Gastroesophageal sphincter (tissue), 4 donors: Measurements from ENCODE around the gene ZNF74. TPM values are rescaled to one million over a fixed set of nuclear protein-coding genes. Genes with fewer than 3 reads are reported as not detected.
"Not testable (repeated sequence)": the region's sequence is repeated elsewhere in the genome, so short reads cannot be mapped to it uniquely, and the experiment has no call there.

Source experiments
- ATAC-seq: fragments of 150-250 bp; one replicate; pipeline ENCODE4 v1.9.1; 2016; ENCODE audit warnings: mild to moderate bottlenecking, moderate library complexity
- H3K27ac ChIP-seq, 4 donors: fragments of 200-600 bp; sonication (generic) in 3 of 4; 1 replicate in 3 of 4; 2 replicates in 1 of 4; pipeline ENCODE4 v1.5.1; 2016 to 2019
- H3K27me3 ChIP-seq: fragments of 200-600 bp; sonication (generic); one replicate; pipeline ENCODE4 v1.5.1; 2019
- H3K36me3 ChIP-seq, 2 donors: fragments of 200-600 bp; sonication (generic); one replicate each; pipeline ENCODE4 v1.5.1; 2019; ENCODE audit warnings: control low read depth in 1 of 2
- H3K4me1 ChIP-seq, 3 donors: fragments of 200-600 bp; sonication (generic); 1 replicate in 2 of 3; 2 replicates in 1 of 3; pipeline ENCODE4 v1.5.1; 2016 to 2019; ENCODE audit warnings: control low read depth in 2 of 3
- H3K4me3 ChIP-seq, 2 donors: fragments of 200-600 bp; sonication (generic); one replicate each; pipeline ENCODE4 v1.5.1; 2019; ENCODE audit warnings: mild to moderate bottlenecking in 1 of 2, moderate library complexity in 1 of 2
- H3K9me3 ChIP-seq, 3 donors: fragments of 200-600 bp; sonication (generic); one replicate each; pipeline ENCODE4 v1.5.1; 2017 to 2019; ENCODE audit warnings: control low read depth in 2 of 3
- WGBS, 2 donors: methylation state at CpG; one replicate each; pipeline ENCODE4 v1.1.5; 2018; ENCODE audit warnings: low coverage in 1 of 2; 5-methylcytosine and 5-hydroxymethylcytosine counted together
- total RNA-seq, 4 donors: library from RNA; depleted of rRNA; stranded (reverse); fragments of >200 nt; gene quantifications; one replicate each; pipeline ENCODE4 v1.1.0, GENCODE V29; 2016

The ZNF74 gene
- total RNA-seq, 4 donors from 2014 or later, result 8.6 to 19.9 (median 11.1) TPM

DNA sequence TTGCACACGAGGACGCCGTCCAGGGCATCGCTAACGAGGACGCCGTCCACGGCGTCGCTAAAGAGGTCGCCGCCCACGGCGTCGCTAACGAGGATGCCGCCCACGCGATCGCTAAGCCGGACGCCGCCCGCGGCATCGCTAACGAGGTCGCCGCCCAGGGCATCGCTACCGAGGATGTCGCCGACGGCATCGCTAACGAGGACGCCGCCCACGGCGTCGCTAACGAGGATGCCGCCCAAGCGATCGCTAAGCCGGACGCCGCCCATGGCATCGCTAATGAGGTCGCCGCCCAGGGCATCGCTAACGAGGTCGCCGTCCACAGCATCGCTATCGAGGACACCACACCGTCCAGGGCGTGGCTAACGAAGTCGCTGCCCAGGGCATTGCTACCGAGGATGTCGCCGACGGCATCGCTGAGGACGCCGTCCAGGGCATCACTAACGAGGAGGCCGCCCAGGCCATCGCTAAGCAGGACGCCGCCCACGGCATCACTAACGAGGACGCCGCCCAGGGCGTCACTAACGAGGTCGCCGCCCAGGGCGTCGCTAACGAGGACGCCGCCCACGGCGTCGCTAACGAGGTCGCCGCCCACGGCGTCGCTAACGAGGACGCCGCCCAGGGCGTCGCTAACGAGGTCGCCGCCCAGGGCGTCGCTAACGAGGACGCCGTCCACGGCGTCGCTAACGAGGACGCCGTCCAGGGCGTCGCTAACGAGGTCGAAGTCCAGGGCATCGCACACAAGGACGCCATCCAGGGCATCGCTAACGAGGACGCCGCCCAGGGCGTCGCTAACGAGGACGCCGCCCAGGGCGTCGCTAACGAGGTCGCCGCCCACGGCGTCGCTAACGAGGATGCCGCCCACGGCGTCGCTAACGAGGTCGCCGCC, 32.8 kb upstream of the ZNF74 start:
- not testable (repeated sequence) for H3K9me3 ChIP-seq, H3K4me3 ChIP-seq, H3K36me3 ChIP-seq, H3K27ac ChIP-seq, H3K4me1 ChIP-seq, H3K27me3 ChIP-seq, ATAC-seq
- 88% methylated on average over 6 of the region's 145 CpGs; no CpG with 5 or more reads in 1 of the 2 donors for WGBS, 2 donors

DNA sequence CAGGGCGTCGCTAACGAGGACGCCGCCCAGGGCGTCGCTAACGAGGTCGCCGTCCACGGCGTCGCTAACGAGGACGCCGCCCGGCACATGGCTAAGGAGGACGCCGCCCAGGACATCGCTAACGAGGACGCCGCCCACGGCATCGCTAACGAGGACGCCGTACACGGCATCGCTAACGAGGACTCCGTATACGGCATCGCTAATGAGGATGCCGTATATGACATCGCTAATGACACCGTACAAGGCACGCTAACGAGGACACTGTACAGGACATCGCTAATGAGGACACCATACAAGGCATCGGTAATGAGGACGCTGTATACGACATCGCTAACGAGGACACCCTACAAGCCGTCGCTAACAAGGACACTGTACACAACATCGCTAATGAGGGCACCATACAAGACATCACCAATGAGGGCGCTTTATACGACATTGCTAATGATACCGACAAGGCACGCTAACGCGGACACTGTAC, 32.2 kb upstream of the ZNF74 start:
- H3K36me3 ChIP-seq, H3K9me3 ChIP-seq, H3K27me3 ChIP-seq, H3K4me3 ChIP-seq, ATAC-seq, H3K4me1 ChIP-seq, H3K27ac ChIP-seq: not testable (repeated sequence)
- WGBS, 2 donors, result 87 to 97% methylated on average over 12 to 43 of the region's 54 CpGs

DNA sequence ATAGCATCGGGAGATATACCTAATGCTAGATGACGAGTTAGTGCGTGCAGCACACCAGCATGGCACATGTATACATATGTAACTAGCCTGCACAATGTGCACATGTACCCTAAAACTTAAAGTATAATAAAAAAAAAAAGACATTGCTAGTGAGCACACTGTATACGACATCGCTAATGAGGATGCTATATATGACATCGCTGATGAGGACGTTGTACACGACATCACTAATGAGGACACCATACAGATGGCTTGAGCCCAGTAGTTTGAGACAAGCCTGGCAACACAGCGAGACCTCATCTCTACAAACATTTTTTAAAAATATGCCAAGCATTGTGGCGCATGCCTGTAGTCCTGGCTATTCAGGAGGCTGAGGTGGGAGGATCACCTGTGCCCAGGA, 31.5 kb upstream of the ZNF74 start:
- H3K9me3 ChIP-seq, H3K4me3 ChIP-seq, ATAC-seq, H3K27ac ChIP-seq, H3K27me3 ChIP-seq, H3K36me3 ChIP-seq, H3K4me1 ChIP-seq: not testable (repeated sequence)
- WGBS, 2 donors, result 96% methylated on average over 7 to 9 of the region's 10 CpGs

DNA sequence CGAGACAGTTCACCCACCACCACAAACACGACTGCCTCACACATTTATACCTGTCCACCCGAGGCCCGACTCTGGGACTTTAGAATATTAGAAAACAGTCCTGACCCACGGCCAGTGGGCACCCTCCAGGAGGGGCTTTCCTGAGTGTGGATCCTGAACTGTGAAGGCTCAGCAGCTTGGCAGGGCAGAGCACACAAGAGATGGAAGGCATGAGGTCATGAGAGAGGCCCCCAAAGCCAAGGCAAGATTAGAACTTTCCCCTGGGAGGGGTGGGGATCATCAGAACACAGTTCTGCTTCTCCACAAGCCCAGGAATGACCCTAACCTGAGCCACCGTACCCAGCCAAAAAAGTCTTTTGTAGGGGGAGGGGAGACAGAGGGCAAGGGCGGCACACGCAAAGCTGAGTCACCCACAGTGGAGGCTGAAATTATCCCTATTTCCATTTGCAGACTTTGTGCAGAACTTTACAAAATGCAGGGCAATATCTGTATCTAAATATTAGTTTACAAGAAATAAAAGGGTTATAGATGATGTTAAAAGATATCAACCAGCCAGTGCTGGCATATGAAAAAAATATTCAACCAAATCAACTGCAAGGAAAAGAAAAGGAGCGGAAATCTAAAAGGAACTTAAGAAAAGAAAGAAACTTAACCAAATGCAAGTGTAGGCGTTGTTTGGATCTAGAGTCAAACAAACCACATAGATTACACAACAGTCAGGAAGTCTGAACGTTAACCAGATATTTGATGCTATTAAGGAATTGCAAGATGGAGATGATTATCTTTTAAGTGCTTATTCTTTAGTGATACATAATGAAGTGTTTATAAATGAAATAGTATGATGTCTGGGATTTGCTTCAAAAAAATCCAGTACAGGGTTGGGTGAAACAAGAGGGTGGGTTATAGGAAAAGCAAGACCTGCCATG, 29.4 kb upstream of the ZNF74 start:
- not testable (repeated sequence) for ATAC-seq, H3K9me3 ChIP-seq, H3K4me1 ChIP-seq, H3K36me3 ChIP-seq, H3K4me3 ChIP-seq, H3K27me3 ChIP-seq
- H3K27ac ChIP-seq, result peak overlapping the region in 1 of 4 donors; percentile 25
- 32 to 50% methylated on average over 1 to 5 of the region's 11 CpGs for WGBS, 2 donors

DNA sequence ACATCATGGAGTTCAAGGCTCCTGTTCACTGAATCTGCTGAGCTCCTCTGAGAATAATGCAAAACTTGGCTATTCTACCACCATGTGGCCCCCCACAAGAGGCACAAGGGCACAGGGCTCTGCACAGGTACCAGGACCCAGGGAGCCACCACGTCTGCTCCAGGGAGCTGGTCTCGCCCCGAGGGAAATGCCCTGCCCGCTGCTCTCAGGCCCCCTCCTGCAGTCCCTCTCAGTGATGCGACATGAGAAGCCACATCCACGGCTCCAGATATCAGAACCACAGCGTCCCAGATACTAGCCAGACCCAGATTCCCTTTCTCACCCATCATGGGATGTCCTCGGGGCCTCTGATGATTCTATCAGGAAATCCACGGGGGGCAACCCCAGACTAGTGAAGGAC, 27.1 kb upstream of the ZNF74 start:
- ATAC-seq, H3K4me3 ChIP-seq, H3K9me3 ChIP-seq, H3K27ac ChIP-seq, H3K27me3 ChIP-seq, H3K36me3 ChIP-seq, H3K4me1 ChIP-seq: not testable (repeated sequence)
- WGBS, 2 donors, result 40% methylated on average over 1 of the region's 9 CpGs; no CpG with 5 or more reads in 1 of the 2 donors

DNA sequence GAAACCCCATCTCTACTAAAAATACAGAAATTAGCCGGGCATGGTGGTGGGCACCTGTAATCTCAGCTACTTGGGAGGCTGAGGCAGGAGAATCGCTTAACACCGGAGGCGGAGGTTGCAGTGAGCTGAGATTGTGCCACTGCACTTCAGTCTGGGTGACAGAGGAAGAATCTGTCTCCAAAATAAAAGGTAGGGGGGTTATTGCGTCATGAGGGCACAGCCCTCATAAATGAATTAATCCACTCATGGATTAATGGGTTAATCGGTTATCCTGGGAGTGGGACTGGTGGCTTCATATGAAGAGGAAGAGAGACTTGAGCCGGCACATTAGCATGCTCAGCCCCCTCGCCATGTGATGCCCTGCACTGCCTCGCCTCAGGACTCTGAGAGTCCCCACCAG, 25.1 kb upstream of the ZNF74 start:
- H3K9me3 ChIP-seq, H3K27me3 ChIP-seq, H3K27ac ChIP-seq, ATAC-seq, H3K4me3 ChIP-seq, H3K36me3 ChIP-seq, H3K4me1 ChIP-seq: not testable (repeated sequence)
- WGBS, 2 donors, result 89 to 95% methylated on average over 5 to 7 of the region's 9 CpGs

DNA sequence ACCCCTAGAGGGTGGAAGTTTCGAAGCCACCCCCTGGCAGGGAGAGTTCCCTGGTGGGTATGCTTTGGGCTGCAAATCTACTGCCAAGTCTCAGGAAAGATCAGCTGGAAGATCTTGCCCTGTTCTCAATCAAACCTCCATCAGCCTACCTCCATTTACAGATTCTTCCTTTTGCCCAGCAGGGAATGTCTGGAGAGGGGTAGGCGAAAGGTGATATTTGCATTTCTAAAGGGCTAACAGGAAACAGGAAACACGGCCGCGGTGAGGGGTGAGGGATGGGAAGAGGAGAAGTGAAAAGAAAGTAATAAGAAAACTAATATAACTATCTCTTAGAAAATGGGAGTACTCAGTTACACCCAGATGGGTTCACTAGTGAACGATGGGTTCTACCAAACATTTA, 22.3 kb upstream of the ZNF74 start:
- not testable (repeated sequence) for H3K27me3 ChIP-seq, ATAC-seq, H3K4me1 ChIP-seq, H3K4me3 ChIP-seq, H3K9me3 ChIP-seq, H3K27ac ChIP-seq, H3K36me3 ChIP-seq
- WGBS, 2 donors, result no CpG with 5 or more reads among the region's 6 CpGs

DNA sequence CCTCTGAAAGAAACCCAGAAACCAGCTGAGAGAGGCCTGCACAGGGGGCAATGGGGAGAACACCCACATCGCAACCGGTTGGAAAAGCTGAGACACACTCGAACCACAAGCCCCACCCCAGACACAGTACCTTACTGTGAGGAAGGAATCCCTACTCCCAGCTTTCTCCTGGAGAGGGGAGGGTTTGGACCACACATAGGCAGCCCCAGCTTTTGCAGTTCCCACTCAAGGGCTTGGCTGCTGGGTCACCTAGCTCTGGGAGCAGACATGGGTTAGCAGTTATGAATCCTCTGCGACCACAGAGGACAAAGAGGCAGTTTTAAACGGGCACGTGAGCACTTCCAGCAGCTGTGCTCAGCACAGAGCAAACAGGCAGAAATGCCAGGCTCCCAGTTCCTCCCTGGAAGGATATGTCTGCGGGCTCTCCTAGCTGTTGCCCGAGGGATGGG, 21.5 kb upstream of the ZNF74 start:
- no CpG with 5 or more reads among the region's 8 CpGs for WGBS, 2 donors
- H3K27me3 ChIP-seq, ATAC-seq, H3K4me3 ChIP-seq, H3K4me1 ChIP-seq, H3K36me3 ChIP-seq, H3K27ac ChIP-seq, H3K9me3 ChIP-seq: not testable (repeated sequence)

DNA sequence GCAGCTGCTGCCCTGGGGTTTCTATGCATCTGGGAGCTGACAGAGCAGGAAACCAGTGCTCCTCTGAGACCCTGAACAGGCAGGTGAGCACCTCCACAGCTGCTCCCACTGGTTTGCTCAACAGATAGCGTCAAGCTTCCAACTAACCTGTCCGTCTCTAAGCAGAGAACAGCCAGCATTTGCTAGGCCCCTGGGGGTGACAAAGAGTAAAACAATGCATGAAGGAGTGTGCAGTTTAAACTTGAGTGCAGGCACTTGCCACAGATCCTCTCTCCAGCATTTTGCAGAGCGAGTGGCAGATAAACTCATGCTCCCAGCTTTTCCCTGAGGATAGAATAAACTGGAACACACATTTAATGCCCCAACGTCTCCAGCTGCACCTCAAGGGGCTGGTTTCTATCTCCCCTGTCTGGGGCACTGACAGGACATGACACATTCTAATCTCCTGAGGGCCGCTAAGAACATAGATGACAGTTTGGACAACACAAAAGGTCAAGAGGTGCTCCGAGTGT, 20.7 kb upstream of the ZNF74 start:
- H3K4me1 ChIP-seq, H3K4me3 ChIP-seq, H3K27ac ChIP-seq, H3K9me3 ChIP-seq, H3K27me3 ChIP-seq, H3K36me3 ChIP-seq, ATAC-seq: not testable (repeated sequence)
- 17 to 80% methylated on average over 1 to 2 of the region's 6 CpGs for WGBS, 2 donors

DNA sequence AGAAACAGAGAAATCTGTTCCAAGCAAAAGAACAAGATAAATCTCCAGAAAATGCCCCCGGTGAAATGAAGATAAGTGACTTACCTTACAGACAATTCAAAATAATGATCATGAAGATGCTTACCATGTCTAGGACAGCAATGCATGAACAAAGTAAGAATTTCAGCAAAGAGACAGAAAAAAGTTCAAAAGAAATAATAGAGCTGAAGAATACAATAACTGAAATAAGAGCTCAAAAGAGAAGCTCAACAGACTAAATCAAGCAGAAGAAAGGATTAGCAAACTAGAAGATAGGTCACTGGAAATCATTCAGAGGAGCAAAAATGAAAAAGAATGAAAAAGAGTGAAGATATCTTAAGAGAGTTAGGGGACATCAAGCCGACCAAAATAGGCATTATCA, 19.8 kb upstream of the ZNF74 start:
- not testable (repeated sequence) for H3K9me3 ChIP-seq, H3K36me3 ChIP-seq, H3K4me3 ChIP-seq, H3K27me3 ChIP-seq, H3K4me1 ChIP-seq, ATAC-seq, H3K27ac ChIP-seq
- WGBS, 2 donors, result 100% methylated on average over 1 of the region's 2 CpGs

DNA sequence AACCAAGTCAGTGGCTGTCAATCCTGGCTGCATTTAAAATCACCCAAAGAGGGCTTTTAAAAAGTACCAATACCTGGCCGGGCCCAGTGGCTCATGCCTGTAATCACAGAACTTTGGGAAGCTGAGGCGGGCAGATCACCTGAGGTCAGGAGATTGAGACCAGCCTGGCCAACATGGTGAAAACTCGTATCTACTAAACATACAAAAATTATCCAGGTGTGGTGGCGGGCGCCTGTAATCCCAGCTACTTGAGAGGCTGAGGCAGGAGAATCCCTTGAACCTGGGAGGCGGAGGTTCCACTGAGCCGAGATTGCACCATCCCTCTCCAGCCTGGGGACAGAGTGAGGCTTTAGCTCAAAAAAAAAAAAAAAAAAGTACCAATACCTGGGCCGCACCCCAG, 17.7 kb upstream of the ZNF74 start:
- H3K4me1 ChIP-seq, H3K36me3 ChIP-seq, H3K27ac ChIP-seq, ATAC-seq, H3K4me3 ChIP-seq, H3K9me3 ChIP-seq, H3K27me3 ChIP-seq: not testable (repeated sequence)
- WGBS, 2 donors, result 100% methylated on average over 1 to 4 of the region's 8 CpGs

DNA sequence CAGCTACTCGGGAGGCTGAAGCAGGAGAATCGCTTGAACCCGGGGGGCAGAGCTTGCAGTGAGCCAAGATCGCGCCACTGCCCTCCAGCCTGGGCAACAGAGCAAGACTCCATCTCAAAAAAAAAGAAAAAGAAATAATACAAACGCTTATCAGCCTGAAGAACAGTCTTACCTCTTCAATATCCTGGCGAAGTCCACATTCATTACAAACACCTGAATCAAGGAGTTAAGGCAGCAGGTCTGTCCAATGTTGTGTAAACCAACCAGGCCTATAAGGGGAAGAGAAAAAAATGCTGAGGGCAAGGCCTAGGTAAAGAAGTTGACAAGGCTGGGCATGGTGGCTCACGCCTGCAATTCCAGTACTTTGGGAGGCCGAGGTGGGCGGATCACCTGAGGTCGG, 17.0 kb upstream of the ZNF74 start:
- ATAC-seq, H3K9me3 ChIP-seq, H3K27me3 ChIP-seq, H3K36me3 ChIP-seq, H3K4me3 ChIP-seq, H3K4me1 ChIP-seq, H3K27ac ChIP-seq: not testable (repeated sequence)
- 94 to 100% methylated on average over 2 to 9 of the region's 11 CpGs for WGBS, 2 donors
